Gastroesophageal sphincter (tissue), 3 donors: ENCODE results near the gene HOXC9.

Source experiments
- EP300 ChIP-seq: sonication (generic); formaldehyde crosslinking; IDR thresholded peaks from one replicate; pipeline ENCODE4 v1.6.1; 2017; ENCODE audit warnings: antibody characterized with exemption, mild to moderate bottlenecking
- POLR2A ChIP-seq, 2 donors: fragments of 450-650 bp; IDR thresholded peaks; one replicate each; pipeline ENCODE4 v1.6.1; 2017; ENCODE audit warnings: antibody characterized with exemption in 2 of 2, mild to moderate bottlenecking in 2 of 2, moderate library complexity in 1 of 2
- POLR2AphosphoS5 ChIP-seq: sonication (generic); formaldehyde crosslinking; IDR thresholded peaks from one replicate; pipeline ENCODE4 v1.6.1; 2017; ENCODE audit warnings: antibody characterized with exemption
- TF ChIP-seq, protein P1 (sequence below), 4 experiments: fragments of 200-600 bp in 2 of 4; fragments of 450-650 bp in 2 of 4; sonication (generic) in 1 of 4; IDR thresholded peaks; one replicate each; pipeline ENCODE4 v1.5.1; 2017 to 2019; ENCODE audit warnings: antibody characterized with exemption in 4 of 4, mild to moderate bottlenecking in 2 of 4, moderate library complexity in 2 of 4

DNA sequence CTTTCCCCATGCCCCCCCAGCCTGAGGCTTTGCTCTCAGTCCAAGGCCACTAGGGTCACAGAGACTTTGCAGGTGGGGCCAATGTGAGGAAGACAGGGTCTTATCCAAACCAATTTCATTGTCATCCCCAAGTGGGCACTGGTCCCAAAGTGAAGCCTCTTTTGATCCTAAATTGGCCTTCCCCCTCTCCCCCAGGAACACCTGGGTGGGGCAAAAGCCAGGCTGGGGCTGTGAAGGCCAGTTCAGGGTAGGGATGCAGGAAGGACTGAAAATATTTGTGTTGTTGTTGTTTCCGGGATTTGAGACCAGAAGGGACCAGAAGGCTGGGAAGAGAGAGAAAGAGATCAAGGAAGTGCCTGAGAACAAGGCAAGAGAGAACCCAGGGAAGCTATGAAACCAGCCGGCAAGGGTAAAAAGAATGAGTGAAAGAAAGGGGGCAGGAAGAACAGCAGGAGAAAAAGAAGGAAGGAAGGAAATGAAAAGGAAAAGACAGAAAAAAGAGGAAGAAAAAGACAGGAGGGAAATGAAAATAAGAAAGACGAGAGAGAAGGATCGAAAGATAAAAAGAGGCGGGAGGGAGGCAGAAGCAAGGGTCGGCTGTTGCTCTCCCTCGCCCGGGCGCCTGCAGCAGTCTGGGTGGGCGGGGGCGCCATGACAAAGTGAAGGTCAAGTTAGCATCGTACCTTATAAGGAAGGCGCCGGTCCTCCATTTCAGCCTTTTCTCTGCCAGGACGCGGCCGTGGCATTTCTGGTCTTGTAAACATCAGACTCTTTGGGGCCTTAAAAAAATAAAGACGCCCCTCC is 34.5 kb upstream of the HOXC9 start:
- TF ChIP-seq POLR2A (IDR thresholded peaks at IDR 0.05) (no peak), POLR2AphosphoS5 (no peak), EP300 (no peak)
- TF ChIP-seq, protein P1, sequence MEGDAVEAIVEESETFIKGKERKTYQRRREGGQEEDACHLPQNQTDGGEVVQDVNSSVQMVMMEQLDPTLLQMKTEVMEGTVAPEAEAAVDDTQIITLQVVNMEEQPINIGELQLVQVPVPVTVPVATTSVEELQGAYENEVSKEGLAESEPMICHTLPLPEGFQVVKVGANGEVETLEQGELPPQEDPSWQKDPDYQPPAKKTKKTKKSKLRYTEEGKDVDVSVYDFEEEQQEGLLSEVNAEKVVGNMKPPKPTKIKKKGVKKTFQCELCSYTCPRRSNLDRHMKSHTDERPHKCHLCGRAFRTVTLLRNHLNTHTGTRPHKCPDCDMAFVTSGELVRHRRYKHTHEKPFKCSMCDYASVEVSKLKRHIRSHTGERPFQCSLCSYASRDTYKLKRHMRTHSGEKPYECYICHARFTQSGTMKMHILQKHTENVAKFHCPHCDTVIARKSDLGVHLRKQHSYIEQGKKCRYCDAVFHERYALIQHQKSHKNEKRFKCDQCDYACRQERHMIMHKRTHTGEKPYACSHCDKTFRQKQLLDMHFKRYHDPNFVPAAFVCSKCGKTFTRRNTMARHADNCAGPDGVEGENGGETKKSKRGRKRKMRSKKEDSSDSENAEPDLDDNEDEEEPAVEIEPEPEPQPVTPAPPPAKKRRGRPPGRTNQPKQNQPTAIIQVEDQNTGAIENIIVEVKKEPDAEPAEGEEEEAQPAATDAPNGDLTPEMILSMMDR (IDR thresholded peaks at IDR 0.05) = no peak
